CD14-positive monocyte (primary cell): Measurements from ENCODE around the gene HPCA. TPM values are rescaled to one million over a fixed set of nuclear protein-coding genes. Genes with fewer than 3 reads are reported as not detected.

Experiments used
- DNase-seq, 3 donors: peaks; one replicate each; pipeline ENCODE4 v3.0.0-alpha.2; 2011 to 2022
- H2AFZ ChIP-seq: 2 replicates; pipeline ENCODE4 v1.6.0; 2012; ENCODE audit warnings: mild to moderate bottlenecking, low read depth, low read length, inconsistent platforms; ENCODE audit not compliant: insufficient read depth, poor library complexity, severe bottlenecking
- H3K27ac ChIP-seq, 2 donors: 1 replicate in 1 of 2; 2 replicates in 1 of 2; pipeline ENCODE4 v1.5.1; 2012 to 2013; ENCODE audit warnings: low read length in 2 of 2, control low read depth in 1 of 2, inconsistent platforms in 1 of 2, low read depth in 1 of 2, mild to moderate bottlenecking in 1 of 2
- H3K27me3 ChIP-seq, 2 donors: one replicate each; pipeline versions ENCODE4 v1.6.0 to v1.6.1; 2011 to 2013; ENCODE audit warnings: low read length in 2 of 2; ENCODE audit not compliant: control insufficient read depth in 2 of 2, insufficient read depth in 2 of 2
- H3K36me3 ChIP-seq, 2 donors: replicated peaks in 1 of 2; 1 replicate in 1 of 2; 2 replicates in 1 of 2; pipeline versions ENCODE4 v1.5.1 to v1.6.1; 2012 to 2013; ENCODE audit warnings: low read length in 2 of 2, control low read depth in 1 of 2, inconsistent platforms in 1 of 2, mild to moderate bottlenecking in 1 of 2; ENCODE audit not compliant: insufficient read depth in 2 of 2, control insufficient read depth in 1 of 2
- H3K4me1 ChIP-seq, 2 donors: 1 replicate in 1 of 2; 2 replicates in 1 of 2; pipeline versions ENCODE4 v1.5.1 to v1.6.1; 2012 to 2013; ENCODE audit warnings: low read length in 2 of 2, control low read depth in 1 of 2, inconsistent platforms in 1 of 2, mild to moderate bottlenecking in 1 of 2, moderate library complexity in 1 of 2; ENCODE audit not compliant: insufficient read depth in 2 of 2, control insufficient read depth in 1 of 2
- H3K4me2 ChIP-seq: replicated peaks from 2 replicates; pipeline ENCODE3; 2012; ENCODE audit warnings: low read length, moderate library complexity, mild to moderate bottlenecking; ENCODE audit not compliant: poor library complexity, severe bottlenecking; ENCODE audit errors: extremely low read depth
- H3K4me3 ChIP-seq, 3 experiments: fragments of 200-600 bp in 1 of 3; sonication (generic) in 1 of 3; replicated peaks in 1 of 3; 1 replicate in 2 of 3; 2 replicates in 1 of 3; pipeline ENCODE4 v1.5.1; 2011 to 2013; ENCODE audit warnings: low read length in 3 of 3, mild to moderate bottlenecking in 3 of 3, control low read depth in 2 of 3, low read depth in 2 of 3, inconsistent platforms in 1 of 3, moderate library complexity in 1 of 3
- H3K79me2 ChIP-seq: 2 replicates; pipeline ENCODE4 v1.6.0; 2012; ENCODE audit warnings: mild to moderate bottlenecking, control low read depth, inconsistent platforms, low read length, moderate library complexity; ENCODE audit not compliant: insufficient read depth
- H3K9ac ChIP-seq: 2 replicates; pipeline ENCODE4 v1.6.0; 2017; ENCODE audit warnings: low read length, mild to moderate bottlenecking; ENCODE audit not compliant: insufficient read depth, poor library complexity, severe bottlenecking
- H3K9me3 ChIP-seq, 2 donors: replicated peaks in 1 of 2; 1 replicate in 1 of 2; 2 replicates in 1 of 2; pipeline versions ENCODE4 v1.5.1 to v1.6.1; 2012 to 2013; ENCODE audit warnings: low read length in 2 of 2, control low read depth in 1 of 2; ENCODE audit not compliant: control insufficient read depth in 1 of 2, insufficient read depth in 1 of 2
- H4K20me1 ChIP-seq: 2 replicates; pipeline ENCODE4 v1.6.0; 2012; ENCODE audit warnings: mild to moderate bottlenecking, low read length, control low read depth, moderate library complexity; ENCODE audit not compliant: insufficient read depth
- H3K27ac Mint-ChIP-seq, 7 donors: one replicate each; pipeline ENCODE4 v1.8.0; 2020; ENCODE audit warnings: mild to moderate bottlenecking in 7 of 7, mixed read lengths in 7 of 7, moderate library complexity in 6 of 7, inconsistent platforms in 2 of 7
- H3K27me3 Mint-ChIP-seq, 3 donors: one replicate each; pipeline ENCODE4 v1.8.0; 2021 to 2022; ENCODE audit warnings: low read depth in 3 of 3, mild to moderate bottlenecking in 3 of 3, mixed read lengths in 3 of 3, moderate library complexity in 3 of 3, inconsistent platforms in 1 of 3
- H3K36me3 Mint-ChIP-seq, 2 donors: one replicate each; pipeline ENCODE4 v1.8.0; 2020; ENCODE audit warnings: mixed read lengths in 2 of 2, inconsistent platforms in 1 of 2, mild to moderate bottlenecking in 1 of 2
- H3K4me1 Mint-ChIP-seq: one replicate; pipeline ENCODE4 v1.8.0; 2020; ENCODE audit warnings: mild to moderate bottlenecking, mixed read lengths
- H3K4me3 Mint-ChIP-seq, 2 donors: one replicate each; pipeline ENCODE4 v1.8.0; 2020; ENCODE audit warnings: mild to moderate bottlenecking in 2 of 2, mixed read lengths in 2 of 2, moderate library complexity in 1 of 2
- H3K9me3 Mint-ChIP-seq, 7 donors: one replicate each; pipeline ENCODE4 v1.8.0; 2020 to 2022; ENCODE audit warnings: mixed read lengths in 7 of 7, mild to moderate bottlenecking in 6 of 7, moderate library complexity in 6 of 7, inconsistent platforms in 2 of 7
- WGBS: methylation state at CpG from one replicate; pipeline ENCODE4 v1.1.5; 2013; ENCODE audit warnings: missing lambda C conversion rate; ENCODE audit not compliant: insufficient coverage; 5-methylcytosine and 5-hydroxymethylcytosine counted together
- intact Hi-C, 2 donors: fragments of 100-400 bp; cut with micrococcal nuclease; formaldehyde crosslinking; loops; one replicate each; pipeline versions ENCODE4 v1.15.0 to v1.15.1; 2023
- polyA plus RNA-seq, 3 donors: library from polyadenylated mRNA; depleted of rRNA in 1 of 3; unstranded in 2 of 3; stranded (reverse) in 1 of 3; fragments of 300-500 nt in 2 of 3; fragments of >200 nt in 1 of 3; fragmentation: Illumina TruSeq in 2 of 3; gene quantifications; 1 replicate in 2 of 3; 2 replicates in 1 of 3; pipeline ENCODE4 v1.2.3, GENCODE V29; 2012 to 2021
- TF ChIP-seq, protein P1 (sequence below): fragments of 200-600 bp; IDR thresholded peaks from one replicate; pipeline ENCODE4 v1.8.0; 2022; ENCODE audit warnings: antibody characterized with exemption, mild to moderate bottlenecking

The HPCA gene
- polyA plus RNA-seq, 3 donors = not detected

DNA sequence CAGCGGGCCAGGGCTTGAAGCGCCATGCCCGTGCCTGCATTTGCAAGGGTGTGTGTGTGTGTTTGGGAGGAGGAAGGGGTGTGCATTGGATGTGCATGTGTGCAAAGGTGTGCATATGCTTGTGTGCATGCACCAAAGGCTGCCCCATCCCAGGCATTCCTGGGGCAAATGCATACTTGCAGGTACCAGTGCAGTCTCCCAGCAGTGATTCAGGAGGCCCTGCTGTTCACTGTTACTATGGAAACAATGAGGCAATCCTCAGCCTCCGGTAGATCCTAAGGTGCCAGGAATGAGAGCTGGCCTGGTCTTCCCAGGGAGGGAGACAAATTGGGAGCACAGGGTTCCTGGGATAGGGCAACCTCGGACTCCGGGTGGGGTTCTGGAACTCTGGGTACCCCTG lies 8.1 kb upstream of the HPCA start:
- no peaks in the 10 kb centered on the region for H4K20me1 ChIP-seq
- no peak overlapping the region for H3K9ac ChIP-seq
- H3K27ac ChIP-seq = no peak overlapping the region
- intact Hi-C loops = loop anchor here (5.0 to 10.0 kb wide), 2 partner anchors 209 to 363 kb away; no protein-coding TSS in a partner anchor
- 84% methylated on average over 6 of the region's 6 CpGs for WGBS
- Mint-ChIP-seq H3K9me3 (peaks cover 0 to 3% (median 0%) of the 10 kb centered on the region in 7 donors), H3K27ac (no peak overlapping the region), H3K27me3 (peaks cover 23 to 40% (median 30%) of the 10 kb centered on the region in 3 donors), H3K4me1 (peaks cover 3% of the 10 kb centered on the region), H3K4me3 (no peak overlapping the region), H3K36me3 (no peaks in the 10 kb centered on the region)
- no peak overlapping the region for H3K4me3 ChIP-seq
- H3K4me1 ChIP-seq = no peaks in the 10 kb centered on the region
- no peaks in the 10 kb centered on the region for H3K9me3 ChIP-seq
- peaks cover 0 to 24% of the 10 kb centered on the region in 2 donors for H3K27me3 ChIP-seq
- no peaks in the 10 kb centered on the region for H3K36me3 ChIP-seq
- no peaks in the 10 kb centered on the region for H3K79me2 ChIP-seq
- H2AFZ ChIP-seq = no peak overlapping the region
- TF ChIP-seq, protein P1, sequence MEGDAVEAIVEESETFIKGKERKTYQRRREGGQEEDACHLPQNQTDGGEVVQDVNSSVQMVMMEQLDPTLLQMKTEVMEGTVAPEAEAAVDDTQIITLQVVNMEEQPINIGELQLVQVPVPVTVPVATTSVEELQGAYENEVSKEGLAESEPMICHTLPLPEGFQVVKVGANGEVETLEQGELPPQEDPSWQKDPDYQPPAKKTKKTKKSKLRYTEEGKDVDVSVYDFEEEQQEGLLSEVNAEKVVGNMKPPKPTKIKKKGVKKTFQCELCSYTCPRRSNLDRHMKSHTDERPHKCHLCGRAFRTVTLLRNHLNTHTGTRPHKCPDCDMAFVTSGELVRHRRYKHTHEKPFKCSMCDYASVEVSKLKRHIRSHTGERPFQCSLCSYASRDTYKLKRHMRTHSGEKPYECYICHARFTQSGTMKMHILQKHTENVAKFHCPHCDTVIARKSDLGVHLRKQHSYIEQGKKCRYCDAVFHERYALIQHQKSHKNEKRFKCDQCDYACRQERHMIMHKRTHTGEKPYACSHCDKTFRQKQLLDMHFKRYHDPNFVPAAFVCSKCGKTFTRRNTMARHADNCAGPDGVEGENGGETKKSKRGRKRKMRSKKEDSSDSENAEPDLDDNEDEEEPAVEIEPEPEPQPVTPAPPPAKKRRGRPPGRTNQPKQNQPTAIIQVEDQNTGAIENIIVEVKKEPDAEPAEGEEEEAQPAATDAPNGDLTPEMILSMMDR = no peak
- DNase-seq = no peak
- H3K4me2 ChIP-seq = no peak overlapping the region

DNA sequence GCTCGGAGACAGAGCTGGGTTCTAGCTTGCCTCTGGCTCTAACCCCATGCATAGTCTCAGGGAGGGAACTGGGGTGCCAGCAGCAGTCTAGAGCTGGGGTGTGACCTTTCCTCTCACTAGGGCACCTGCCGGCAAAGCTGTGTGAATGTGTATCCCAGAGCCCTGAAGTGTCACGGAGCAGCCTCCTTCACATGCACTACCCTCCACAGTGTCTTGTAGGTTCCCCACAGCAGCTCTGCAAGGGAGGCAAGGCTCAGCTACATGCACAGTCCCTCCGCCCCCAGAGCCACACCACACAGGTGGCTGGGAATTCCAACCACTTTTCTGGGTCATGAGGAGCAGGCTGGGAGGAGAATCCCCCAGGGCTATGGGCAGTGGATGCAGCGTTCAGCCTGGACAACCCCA lies 7.7 kb upstream of the HPCA start:
- no peaks in the 10 kb centered on the region for H3K36me3 Mint-ChIP-seq
- Histone ChIP-seq H2AFZ (no peak overlapping the region), H3K9me3 (no peaks in the 10 kb centered on the region), H4K20me1 (no peaks in the 10 kb centered on the region), H3K79me2 (no peaks in the 10 kb centered on the region), H3K27me3 (peaks cover 0 to 29% of the 10 kb centered on the region in 2 donors), H3K4me1 (no peaks in the 10 kb centered on the region), H3K4me2 (no peak overlapping the region), H3K36me3 (no peaks in the 10 kb centered on the region), H3K9ac (no peak overlapping the region), H3K4me3 (no peak overlapping the region), H3K27ac (no peak overlapping the region)
- TF ChIP-seq, protein P1 = no peak
- H3K4me3 Mint-ChIP-seq = no peak overlapping the region
- H3K4me1 Mint-ChIP-seq = peaks cover 3% of the 10 kb centered on the region
- intact Hi-C loops = loop anchor here (5.0 to 10.0 kb wide), 2 partner anchors 209 to 364 kb away; no protein-coding TSS in a partner anchor
- peaks cover 0 to 3% (median 0%) of the 10 kb centered on the region in 7 donors for H3K9me3 Mint-ChIP-seq
- 88% methylated on average over 3 of the region's 5 CpGs for WGBS
- peak in 1 of 3 donors; percentile 1 for DNase-seq
- peaks cover 27 to 41% (median 30%) of the 10 kb centered on the region in 3 donors for H3K27me3 Mint-ChIP-seq
- H3K27ac Mint-ChIP-seq = no peak overlapping the region
